Suprapubic skin (tissue), 4 donors: ENCODE data around the gene NABP2. TPM values are rescaled to one million over a fixed set of nuclear protein-coding genes. Genes with fewer than 3 reads are reported as not detected.

Experiments
- DNase-seq, 2 donors: peaks; one replicate each; pipeline ENCODE4 v3.0.0-alpha.2; 2019; ENCODE audit warnings: low spot score in 2 of 2
- H3K27ac ChIP-seq: fragments of 200-600 bp; sonication (generic); one replicate; pipeline ENCODE4 v1.5.1; 2019
- H3K27me3 ChIP-seq: fragments of 200-600 bp; sonication (generic); one replicate; pipeline ENCODE4 v1.5.1; 2019
- H3K36me3 ChIP-seq: fragments of 200-600 bp; sonication (generic); one replicate; pipeline ENCODE4 v1.5.1; 2019
- H3K4me1 ChIP-seq: fragments of 200-600 bp; sonication (generic); one replicate; pipeline ENCODE4 v1.5.1; 2019
- H3K4me3 ChIP-seq: fragments of 200-600 bp; sonication (generic); one replicate; pipeline ENCODE4 v1.5.1; 2019; ENCODE audit warnings: mild to moderate bottlenecking
- H3K9me3 ChIP-seq: fragments of 200-600 bp; sonication (generic); one replicate; pipeline ENCODE4 v1.5.1; 2019
- EP300 ChIP-seq: sonication (generic); formaldehyde crosslinking; IDR thresholded peaks from one replicate; pipeline ENCODE4 v1.6.1; 2017; ENCODE audit warnings: antibody characterized with exemption
- POLR2A ChIP-seq, 2 donors: fragments of 450-650 bp; IDR thresholded peaks; one replicate each; pipeline ENCODE4 v1.6.1; 2017; ENCODE audit warnings: antibody characterized with exemption in 2 of 2, mild to moderate bottlenecking in 2 of 2, moderate library complexity in 2 of 2
- POLR2AphosphoS5 ChIP-seq, 3 donors: sonication (generic); formaldehyde crosslinking; IDR thresholded peaks; one replicate each; pipeline ENCODE4 v1.6.1; 2017; ENCODE audit warnings: antibody characterized with exemption in 3 of 3
- WGBS: methylation state at CpG from one replicate; pipeline ENCODE4 v1.1.5; 2018; 5-methylcytosine and 5-hydroxymethylcytosine counted together
- total RNA-seq, 4 donors: library from RNA; depleted of rRNA; stranded (reverse); fragments of >200 nt; gene quantifications; one replicate each; pipeline ENCODE4 v1.1.0, GENCODE V29; 2016
- TF ChIP-seq, protein P1 (sequence below), 2 donors: fragments of 200-600 bp in 1 of 2; fragments of 450-650 bp in 1 of 2; sonication (generic) in 1 of 2; IDR thresholded peaks; one replicate each; pipeline ENCODE4 v1.5.1; 2016 to 2019; ENCODE audit warnings: antibody characterized with exemption in 2 of 2, mild to moderate bottlenecking in 1 of 2, moderate library complexity in 1 of 2

Gene NABP2
- total RNA-seq, 4 donors from 2014 or later: 13.3 to 23.7 (median 20.1) TPM

DNA sequence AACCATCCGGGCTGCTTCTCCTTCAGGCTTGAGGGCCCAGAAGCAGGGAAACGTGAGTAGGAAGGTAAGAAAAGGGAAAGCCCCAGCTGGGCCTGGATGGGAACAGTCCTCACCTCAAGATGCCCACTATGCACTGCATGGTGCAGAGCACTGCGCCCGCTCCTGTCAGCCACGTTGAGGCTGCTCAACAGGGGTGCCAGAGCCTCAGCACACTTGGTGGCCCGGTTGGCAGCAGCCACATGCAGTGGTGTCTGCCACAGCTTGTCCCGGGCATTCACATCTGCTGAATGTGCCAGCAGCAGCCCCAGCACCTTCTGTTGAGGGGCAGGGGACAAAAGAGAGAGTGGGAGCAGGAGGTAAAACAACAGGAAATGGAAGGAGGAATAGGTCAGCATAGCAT, 31.5 kb downstream of the NABP2 start:
- DNase-seq: no peak
- Histone ChIP-seq H3K27me3 (no peaks in the 10 kb centered on the region), H3K4me1 (peaks cover 28% of the 10 kb centered on the region), H3K36me3 (peaks cover 55% of the 10 kb centered on the region), H3K9me3 (no peaks in the 10 kb centered on the region), H3K4me3 (no peak overlapping the region), H3K27ac (no peak overlapping the region)
- 74% methylated on average over 7 of the region's 7 CpGs for WGBS
- no peak for TF ChIP-seq POLR2AphosphoS5 (IDR thresholded peaks at IDR 0.05)
- no peak for TF ChIP-seq POLR2A (IDR thresholded peaks at IDR 0.05)
- TF ChIP-seq, protein P1, sequence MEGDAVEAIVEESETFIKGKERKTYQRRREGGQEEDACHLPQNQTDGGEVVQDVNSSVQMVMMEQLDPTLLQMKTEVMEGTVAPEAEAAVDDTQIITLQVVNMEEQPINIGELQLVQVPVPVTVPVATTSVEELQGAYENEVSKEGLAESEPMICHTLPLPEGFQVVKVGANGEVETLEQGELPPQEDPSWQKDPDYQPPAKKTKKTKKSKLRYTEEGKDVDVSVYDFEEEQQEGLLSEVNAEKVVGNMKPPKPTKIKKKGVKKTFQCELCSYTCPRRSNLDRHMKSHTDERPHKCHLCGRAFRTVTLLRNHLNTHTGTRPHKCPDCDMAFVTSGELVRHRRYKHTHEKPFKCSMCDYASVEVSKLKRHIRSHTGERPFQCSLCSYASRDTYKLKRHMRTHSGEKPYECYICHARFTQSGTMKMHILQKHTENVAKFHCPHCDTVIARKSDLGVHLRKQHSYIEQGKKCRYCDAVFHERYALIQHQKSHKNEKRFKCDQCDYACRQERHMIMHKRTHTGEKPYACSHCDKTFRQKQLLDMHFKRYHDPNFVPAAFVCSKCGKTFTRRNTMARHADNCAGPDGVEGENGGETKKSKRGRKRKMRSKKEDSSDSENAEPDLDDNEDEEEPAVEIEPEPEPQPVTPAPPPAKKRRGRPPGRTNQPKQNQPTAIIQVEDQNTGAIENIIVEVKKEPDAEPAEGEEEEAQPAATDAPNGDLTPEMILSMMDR (IDR thresholded peaks at IDR 0.05): no peak
- no peak for TF ChIP-seq EP300

DNA sequence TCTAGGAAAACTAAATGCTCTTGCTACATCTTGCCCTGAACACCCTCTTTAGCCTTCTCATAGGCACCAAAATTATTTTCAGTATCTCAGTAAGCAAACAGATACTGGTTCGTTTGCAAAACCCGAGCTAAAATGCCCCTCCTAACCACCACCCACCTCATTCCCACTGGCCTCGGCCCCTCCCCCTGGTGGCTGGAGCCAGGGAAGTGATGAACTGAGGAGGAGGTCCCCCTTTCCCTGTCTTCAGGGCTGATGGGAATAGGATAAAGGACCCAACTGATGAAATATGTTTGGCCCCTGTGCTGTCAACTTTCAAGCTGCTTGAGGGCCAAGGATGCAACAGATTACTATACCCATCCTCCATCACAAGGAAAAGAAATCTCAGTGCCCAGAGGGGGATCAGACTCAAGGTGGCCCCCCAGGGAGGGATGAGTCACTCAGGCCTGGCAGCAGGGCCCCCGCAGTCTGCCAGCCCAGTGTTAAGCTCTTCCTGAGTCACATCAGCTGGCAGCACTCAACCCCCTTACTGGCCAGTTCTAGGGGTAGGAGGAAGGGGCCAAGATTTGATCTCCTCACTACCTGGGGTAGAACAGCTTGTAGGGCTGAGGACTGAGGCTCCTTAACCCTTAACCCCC, 32.3 kb downstream of the NABP2 start:
- TF ChIP-seq, protein P1 (IDR thresholded peaks at IDR 0.05): no peak
- no peak for TF ChIP-seq POLR2AphosphoS5 (IDR thresholded peaks at IDR 0.05)
- no peak for TF ChIP-seq EP300
- no peak for TF ChIP-seq POLR2A (IDR thresholded peaks at IDR 0.05)
- Histone ChIP-seq H3K4me3 (peak overlapping the region; percentile 79), H3K4me1 (peaks cover 29% of the 10 kb centered on the region), H3K27ac (no peak overlapping the region), H3K36me3 (peaks cover 47% of the 10 kb centered on the region), H3K27me3 (no peaks in the 10 kb centered on the region), H3K9me3 (no peaks in the 10 kb centered on the region)
- 47% methylated on average over 3 of the region's 4 CpGs for WGBS
- no peak for DNase-seq

DNA sequence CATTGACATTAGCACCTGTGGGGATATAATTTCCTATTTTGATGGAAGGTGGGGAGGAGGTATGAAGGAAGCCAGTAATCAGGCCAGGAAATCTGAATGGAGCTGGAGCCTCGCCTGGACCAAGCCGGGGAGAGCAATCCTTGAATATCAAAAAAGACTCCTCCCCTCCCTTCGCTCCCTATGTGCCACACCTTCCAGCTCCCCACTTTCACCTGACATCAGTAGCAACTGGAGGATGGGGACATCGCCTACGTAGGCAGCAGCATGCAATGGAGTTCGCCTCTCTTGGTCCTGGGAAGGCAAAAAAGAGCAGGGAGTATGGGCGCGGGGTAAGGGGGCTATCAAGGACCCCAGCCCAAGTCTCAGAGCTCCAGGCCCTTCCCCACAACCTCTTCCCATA, 32.9 kb downstream of the NABP2 start:
- Histone ChIP-seq H3K4me1 (peaks cover 31% of the 10 kb centered on the region), H3K9me3 (no peaks in the 10 kb centered on the region), H3K36me3 (peaks cover 41% of the 10 kb centered on the region), H3K27me3 (no peaks in the 10 kb centered on the region), H3K4me3 (peak overlapping the region; percentile 79), H3K27ac (no peak overlapping the region)
- 38% methylated on average over 8 of the region's 8 CpGs for WGBS
- DNase-seq: no peak
- TF ChIP-seq EP300 (no peak), POLR2AphosphoS5 (IDR thresholded peaks at IDR 0.05) (no peak), POLR2A (IDR thresholded peaks at IDR 0.05) (no peak)
- TF ChIP-seq, protein P1 (IDR thresholded peaks at IDR 0.05): no peak

DNA sequence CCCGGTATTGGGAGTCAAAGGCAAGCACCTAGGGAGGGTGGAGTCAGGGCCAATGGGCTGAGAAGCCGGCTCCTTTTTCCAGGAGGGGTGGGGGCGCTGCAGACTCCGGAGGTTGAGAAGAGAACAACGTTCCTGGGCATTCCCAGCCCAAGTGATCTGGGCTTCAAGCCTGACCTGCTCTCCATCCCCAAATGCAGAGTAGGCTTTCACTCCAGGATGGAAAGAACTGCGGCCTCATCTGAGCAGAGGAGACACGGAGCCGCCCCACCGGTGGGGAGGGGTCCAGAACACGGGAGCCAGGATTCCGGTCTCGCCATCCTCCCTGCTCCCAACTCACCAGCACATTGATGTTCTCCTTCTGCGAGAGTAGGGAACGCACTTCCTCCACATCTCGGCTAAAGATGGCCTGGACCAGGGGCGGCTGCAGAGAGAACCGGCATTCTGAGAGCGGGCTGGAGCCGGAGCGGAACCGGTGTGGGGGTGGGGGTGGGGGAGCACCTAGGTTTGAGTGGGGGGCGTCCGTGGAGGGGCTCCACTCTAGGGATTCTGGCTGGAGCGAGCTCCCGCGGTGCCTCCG, 33.4 kb downstream of the NABP2 start:
- no peak for TF ChIP-seq POLR2A (IDR thresholded peaks at IDR 0.05)
- no peak for DNase-seq
- Histone ChIP-seq H3K4me1 (peaks cover 31% of the 10 kb centered on the region), H3K27ac (peak overlapping the region; percentile 83), H3K4me3 (peak overlapping the region; percentile 79), H3K27me3 (no peaks in the 10 kb centered on the region), H3K36me3 (peaks cover 36% of the 10 kb centered on the region), H3K9me3 (no peaks in the 10 kb centered on the region)
- WGBS: 5% methylated on average over 4 of the region's 27 CpGs

DNA sequence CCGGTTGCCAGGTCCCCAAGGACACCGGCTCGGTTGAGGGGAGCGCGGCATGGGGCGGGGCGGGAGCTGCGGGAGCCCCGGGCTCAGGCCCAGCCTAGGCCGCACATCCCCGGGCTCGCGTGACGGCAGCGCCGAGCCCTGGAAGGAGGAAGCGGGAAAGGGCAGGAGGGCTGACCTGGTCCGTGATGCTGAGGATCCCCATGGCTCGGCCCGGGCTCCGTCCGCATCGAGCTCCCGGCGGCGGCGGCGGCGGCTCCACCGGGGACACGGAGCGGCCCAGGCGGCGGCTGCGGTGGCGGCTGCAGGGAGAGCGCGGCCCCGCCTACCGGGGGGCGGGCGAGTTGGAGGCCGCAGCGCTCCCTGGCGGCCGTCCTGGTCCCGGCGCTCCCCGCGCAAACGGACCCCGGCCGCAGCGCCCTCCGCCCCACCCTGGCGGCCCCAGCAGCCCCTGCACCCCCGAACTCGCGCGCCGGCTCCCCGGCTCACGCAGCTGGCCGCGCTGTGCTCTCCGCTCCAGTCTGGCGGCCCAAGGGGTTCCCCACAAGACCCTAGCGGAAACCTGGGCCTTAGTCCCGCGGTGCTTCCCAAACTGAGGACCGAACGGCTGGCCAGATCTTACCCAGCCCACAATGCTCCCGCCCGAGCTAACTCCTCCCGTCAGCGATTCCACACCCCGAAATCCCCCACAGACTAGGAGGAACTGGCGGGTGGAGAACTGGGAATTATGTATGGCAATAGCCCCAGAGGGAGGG, 34.1 kb downstream of the NABP2 start, which contains the start of gene ANKRD52:
Gene ANKRD52 (minus strand): TSS at position 317 of the 752 bp plus-strand sequence. CDS start 115 bp downstream, at position 202.
- TF ChIP-seq POLR2AphosphoS5 (IDR thresholded peaks at IDR 0.05): peak in 1 of 3 donors; percentile 51
- TF ChIP-seq, protein P1 (IDR thresholded peaks at IDR 0.05): peak; percentile 77 to 90
- TF ChIP-seq EP300: no peak
- TF ChIP-seq POLR2A (IDR thresholded peaks at IDR 0.05): peak in 1 of 2 donors; percentile 11
- Histone ChIP-seq H3K4me1 (peaks cover 31% of the 10 kb centered on the region), H3K36me3 (peaks cover 29% of the 10 kb centered on the region), H3K27ac (peak within 1 kb of the TSS; percentile 83), H3K4me3 (peak within 1 kb of the TSS; percentile 79), H3K27me3 (no peaks in the 10 kb centered on the region), H3K9me3 (no peaks in the 10 kb centered on the region)
- under 1% methylated on average over 20 of the region's 78 CpGs for WGBS
- peak in 1 of 2 donors; percentile 83 for DNase-seq
